Gastroesophageal sphincter (tissue), 3 donors: Measurements from ENCODE around the gene ARHGEF16.

Experiments used
- POLR2A ChIP-seq, 2 donors: fragments of 450-650 bp; IDR thresholded peaks; one replicate each; pipeline ENCODE4 v1.6.1; 2017; ENCODE audit warnings: antibody characterized with exemption in 2 of 2, mild to moderate bottlenecking in 2 of 2, moderate library complexity in 1 of 2
- TF ChIP-seq, protein P1 (sequence below), 4 experiments: fragments of 200-600 bp in 2 of 4; fragments of 450-650 bp in 2 of 4; sonication (generic) in 1 of 4; IDR thresholded peaks; one replicate each; pipeline ENCODE4 v1.5.1; 2017 to 2019; ENCODE audit warnings: antibody characterized with exemption in 4 of 4, mild to moderate bottlenecking in 2 of 4, moderate library complexity in 2 of 4

DNA sequence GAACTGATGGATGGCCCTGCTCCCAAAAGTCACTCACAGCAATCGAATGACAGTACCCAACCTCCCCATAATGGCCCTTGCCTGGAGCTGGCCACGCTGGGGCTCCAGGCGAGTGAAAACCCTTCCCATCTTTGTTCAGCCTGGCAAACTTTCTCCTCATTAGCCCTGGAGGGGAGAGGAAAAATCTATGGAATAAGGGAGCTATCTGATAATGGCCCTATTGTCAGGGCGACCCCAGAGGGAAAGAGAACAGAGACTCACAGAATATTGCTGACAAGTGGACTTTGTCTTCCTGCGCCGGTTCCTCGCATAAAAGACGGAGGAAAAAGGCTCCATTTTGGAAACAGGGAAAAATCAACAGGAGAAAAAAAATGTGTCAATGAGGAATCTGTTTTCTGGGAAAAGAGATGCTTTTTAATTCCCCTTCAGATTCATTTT, 13.0 kb upstream of the ARHGEF16 start:
- TF ChIP-seq, protein P1, sequence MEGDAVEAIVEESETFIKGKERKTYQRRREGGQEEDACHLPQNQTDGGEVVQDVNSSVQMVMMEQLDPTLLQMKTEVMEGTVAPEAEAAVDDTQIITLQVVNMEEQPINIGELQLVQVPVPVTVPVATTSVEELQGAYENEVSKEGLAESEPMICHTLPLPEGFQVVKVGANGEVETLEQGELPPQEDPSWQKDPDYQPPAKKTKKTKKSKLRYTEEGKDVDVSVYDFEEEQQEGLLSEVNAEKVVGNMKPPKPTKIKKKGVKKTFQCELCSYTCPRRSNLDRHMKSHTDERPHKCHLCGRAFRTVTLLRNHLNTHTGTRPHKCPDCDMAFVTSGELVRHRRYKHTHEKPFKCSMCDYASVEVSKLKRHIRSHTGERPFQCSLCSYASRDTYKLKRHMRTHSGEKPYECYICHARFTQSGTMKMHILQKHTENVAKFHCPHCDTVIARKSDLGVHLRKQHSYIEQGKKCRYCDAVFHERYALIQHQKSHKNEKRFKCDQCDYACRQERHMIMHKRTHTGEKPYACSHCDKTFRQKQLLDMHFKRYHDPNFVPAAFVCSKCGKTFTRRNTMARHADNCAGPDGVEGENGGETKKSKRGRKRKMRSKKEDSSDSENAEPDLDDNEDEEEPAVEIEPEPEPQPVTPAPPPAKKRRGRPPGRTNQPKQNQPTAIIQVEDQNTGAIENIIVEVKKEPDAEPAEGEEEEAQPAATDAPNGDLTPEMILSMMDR (IDR thresholded peaks at IDR 0.05): no peak
- no peak for TF ChIP-seq POLR2A (IDR thresholded peaks at IDR 0.05)
